HCT116 (cell line): ENCODE data around the gene ZFYVE27. TPM values are rescaled to one million over a fixed set of nuclear protein-coding genes. Genes with fewer than 3 reads are reported as not detected.

Experiments
- ATAC-seq: fragments of 200-7000 bp; cut with Tn5 transposase; 2 replicates; pipeline ENCODE4 v1.9.1; 2020; ENCODE audit warnings: mild to moderate bottlenecking, moderate library complexity
- BruUV-seq: library from RNA; stranded (reverse); fragments of 400-500 nt; replicated peaks from 2 replicates; lab custom pipeline; 2021; lab: Mats Ljungman, UMichigan
- CTCF ChIA-PET: fragments of 300-600 bp; sonication (Branson Sonifier 250); formaldehyde crosslinking; loops from one replicate; lab custom pipeline; 2021; ENCODE audit warnings: antibody characterized with exemption; lab: Charles Lee
- POLR2A ChIA-PET: fragments of 300-600, 350-600 bp; sonication (Branson Sonifier 250); formaldehyde crosslinking; loops from one replicate; lab custom pipeline; 2021; ENCODE audit warnings: antibody characterized with exemption; lab: Charles Lee
- RAD21 ChIA-PET, 2 experiments: fragments of 300-600 bp; sonication (Branson Sonifier 250); formaldehyde crosslinking; loops; one replicate each; lab custom pipeline; 2023; ENCODE audit warnings: low total read pairs in 2 of 2; ENCODE audit not compliant: uncharacterized antibody in 2 of 2, unreplicated experiment in 2 of 2, low non-redundant PET in 1 of 2; lab: Charles Lee
- DNase-seq: peaks from one replicate; pipeline ENCODE4 v3.0.0-alpha.2; 2010; ENCODE audit warnings: low read depth, low spot score
- H2AFZ ChIP-seq: fragments of 200-600 bp; shearing (Covaris generic), sonication (generic); 2 replicates; pipeline ENCODE4 v1.6.1; 2017; ENCODE audit warnings: low read depth, mixed run types, mixed read lengths, antibody characterized with exemption, low read length; ENCODE audit not compliant: poor library complexity, severe bottlenecking
- H3K27ac ChIP-seq: 2 replicates; pipeline ENCODE4 v1.5.1; 2012; ENCODE audit warnings: low read depth, low read length
- H3K27me3 ChIP-seq: fragments of 200-600 bp; sonication (generic); 2 replicates; pipeline ENCODE4 v1.6.1; 2016; ENCODE audit warnings: mixed run types, low read length, mixed read lengths; ENCODE audit not compliant: insufficient read depth
- H3K36me3 ChIP-seq, 2 experiments: fragments of 200-500 bp in 1 of 2; fragments of 200-600 bp in 1 of 2; sonication (Bioruptor generic) in 1 of 2; sonication (generic) in 1 of 2; 2 replicates each; pipeline versions ENCODE4 v1.5.1 to v1.6.1; 2014 to 2016; ENCODE audit warnings: low read length in 2 of 2, inconsistent platforms in 1 of 2, mixed read lengths in 1 of 2, mixed run types in 1 of 2; ENCODE audit not compliant: insufficient read depth in 2 of 2, control insufficient read depth in 1 of 2
- H3K4me1 ChIP-seq, 2 experiments: fragments of 200-600 bp in 1 of 2; sonication (generic) in 1 of 2; 2 replicates each; pipeline versions ENCODE4 v1.5.1 to v1.6.1; 2012 to 2017; ENCODE audit warnings: low read length in 2 of 2, inconsistent platforms in 1 of 2, mild to moderate bottlenecking in 1 of 2, mixed read lengths in 1 of 2, mixed run types in 1 of 2, moderate library complexity in 1 of 2; ENCODE audit not compliant: insufficient read depth in 2 of 2, control insufficient read depth in 1 of 2
- H3K4me2 ChIP-seq: fragments of 200-600 bp; sonication (generic); 2 replicates; pipeline ENCODE4 v1.6.1; 2017; ENCODE audit warnings: mixed run types, low read length, mixed read lengths
- H3K4me3 ChIP-seq, 2 experiments: fragments of 200-600 bp in 1 of 2; sonication (generic) in 1 of 2; replicated peaks in 1 of 2; 2 replicates each; pipeline ENCODE4 v1.5.1; 2011 to 2016; ENCODE audit warnings: low read length in 2 of 2, control low read depth in 1 of 2, low read depth in 1 of 2, mild to moderate bottlenecking in 1 of 2, mixed read lengths in 1 of 2, mixed run types in 1 of 2
- H3K79me2 ChIP-seq: fragments of 200-600 bp; sonication (generic); 2 replicates; pipeline ENCODE4 v1.6.1; 2017; ENCODE audit warnings: mild to moderate bottlenecking, mixed run types, low read length, moderate library complexity, mixed read lengths; ENCODE audit not compliant: insufficient read depth
- H3K9ac ChIP-seq: fragments of 200-600 bp; sonication (generic); 2 replicates; pipeline ENCODE4 v1.6.1; 2016; ENCODE audit warnings: low read length, mixed read lengths
- H3K9me2 ChIP-seq: fragments of 200-600 bp; sonication (generic), shearing (Covaris generic); 2 replicates; pipeline ENCODE4 v1.6.1; 2017; ENCODE audit warnings: mixed run types, mild to moderate bottlenecking, moderate library complexity; ENCODE audit not compliant: insufficient read depth
- H3K9me3 ChIP-seq, 2 experiments: fragments of 200-500 bp in 1 of 2; fragments of 200-600 bp in 1 of 2; sonication (Bioruptor generic) in 1 of 2; sonication (generic) in 1 of 2; 2 replicates each; pipeline ENCODE4 v1.6.1; 2014 to 2017; ENCODE audit warnings: low read length in 2 of 2, mixed read lengths in 2 of 2, inconsistent platforms in 1 of 2, low read depth in 1 of 2, mild to moderate bottlenecking in 1 of 2, mixed run types in 1 of 2, moderate library complexity in 1 of 2; ENCODE audit not compliant: control insufficient read depth in 1 of 2, insufficient read depth in 1 of 2
- H4K20me1 ChIP-seq: fragments of 200-600 bp; sonication (generic), shearing (Covaris generic); 2 replicates; pipeline ENCODE4 v1.6.1; 2017; ENCODE audit warnings: mixed run types, mild to moderate bottlenecking, moderate library complexity; ENCODE audit not compliant: insufficient read depth
- CEBPB ChIP-seq: IDR thresholded peaks from 2 replicates; pipeline ENCODE4 v1.6.1; 2012; ENCODE audit warnings: low read depth
- EGR1 ChIP-seq: IDR thresholded peaks from 2 replicates; pipeline ENCODE4 v1.6.1; 2012; ENCODE audit warnings: low read depth
- ELF1 ChIP-seq: IDR thresholded peaks from 2 replicates; pipeline ENCODE4 v1.6.1; 2012; ENCODE audit warnings: low read depth, borderline replicate concordance
- EZH2 ChIP-seq: fragments of 200-600 bp; sonication (generic); IDR thresholded peaks from 2 replicates; pipeline ENCODE4 v1.6.1; 2017; ENCODE audit warnings: antibody characterized with exemption, mixed run types
- FOSL1 ChIP-seq: IDR thresholded peaks from 2 replicates; pipeline ENCODE4 v1.6.1; 2012; ENCODE audit warnings: low read depth
- JUND ChIP-seq: IDR thresholded peaks from 2 replicates; pipeline ENCODE4 v1.6.1; 2012
- POLR2A ChIP-seq: IDR thresholded peaks from 2 replicates; pipeline ENCODE4 v1.7.0; 2011; ENCODE audit warnings: borderline replicate concordance; ENCODE audit not compliant: insufficient read depth, insufficient read length; ENCODE audit errors: extremely low read depth
- SP1 ChIP-seq: IDR thresholded peaks from 2 replicates; pipeline ENCODE4 v1.6.1; 2012; ENCODE audit warnings: low read depth
- SRF ChIP-seq: IDR thresholded peaks from 2 replicates; pipeline ENCODE4 v1.6.1; 2012; ENCODE audit warnings: low read depth
- TCF7L2 ChIP-seq: IDR thresholded peaks from 2 replicates; pipeline ENCODE4 v1.7.0; 2011; ENCODE audit warnings: borderline replicate concordance, inconsistent platforms; ENCODE audit not compliant: insufficient read depth, insufficient read length; ENCODE audit errors: extremely low read depth
- YY1 ChIP-seq: IDR thresholded peaks from 2 replicates; pipeline ENCODE4 v1.6.1; 2011; ENCODE audit warnings: low read length, low read depth, moderate library complexity, mild to moderate bottlenecking; ENCODE audit not compliant: insufficient replicate concordance; ENCODE audit errors: extremely low read depth
- ZFX ChIP-seq: fragments of 450-650 bp; IDR thresholded peaks from 2 replicates; pipeline ENCODE4 v1.6.1; 2017
- ZNF274 ChIP-seq: fragments of 200-500 bp; sonication (Bioruptor generic); IDR thresholded peaks from 2 replicates; pipeline ENCODE4 v1.6.1; 2014; ENCODE audit warnings: mild to moderate bottlenecking, low read depth, low read length, inconsistent platforms
- intact Hi-C: fragments of 100-400 bp; cut with micrococcal nuclease; formaldehyde crosslinking; loops from 2 replicates; pipeline ENCODE4 v1.10.0; 2022
- total RNA-seq: library from RNA; stranded (reverse); gene quantifications from one replicate; pipeline ENCODE4 v1.2.1, GENCODE V29; 2021; ENCODE audit not compliant: unreplicated experiment
- TF ChIP-seq, protein P1 (sequence below): IDR thresholded peaks from 2 replicates; pipeline ENCODE4 v1.6.1; 2012
- TF ChIP-seq, protein P2 (sequence below): IDR thresholded peaks from 2 replicates; pipeline ENCODE4 v1.6.1; 2012; ENCODE audit warnings: low read depth

ZFYVE27 gene
- total RNA-seq, 1 experiment from 2014 or later: 28.4 TPM

DNA sequence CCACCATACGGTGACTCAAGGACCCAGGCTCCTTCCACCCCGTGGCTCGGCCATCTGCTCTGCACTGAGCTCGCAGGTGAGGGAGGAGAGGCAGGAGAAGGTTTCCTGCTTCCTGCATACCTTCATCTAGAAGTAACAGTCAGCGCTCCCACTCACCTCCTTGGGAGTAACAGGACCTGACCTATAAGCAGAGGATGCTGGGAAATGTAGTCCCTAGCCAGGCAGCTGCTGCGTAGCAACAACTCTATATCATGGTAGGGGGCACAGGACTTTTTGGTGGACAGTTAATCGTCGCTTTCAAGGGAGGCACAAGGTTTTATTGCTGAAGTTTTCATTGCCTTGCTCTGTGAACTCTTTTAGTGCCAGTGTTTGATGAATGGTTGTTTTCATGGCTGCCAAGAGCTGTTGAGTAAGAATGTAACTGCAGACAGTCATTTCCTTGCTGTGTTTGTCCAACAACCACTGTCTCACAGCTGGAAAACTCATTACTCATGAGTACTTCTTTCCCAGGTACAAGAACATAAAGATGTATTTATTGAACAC, 10.2 kb upstream of the ZFYVE27 start:
- Histone ChIP-seq H3K27ac (no peak overlapping the region), H2AFZ (no peak overlapping the region), H3K4me1 (peaks cover 0 to 11% of the 10 kb centered on the region in 2 experiments; a peak in 2 of 4 replicates), H3K27me3 (no peaks in the 10 kb centered on the region), H3K36me3 (no peaks in the 10 kb centered on the region), H3K9ac (no peak overlapping the region), H3K4me3 (no peak overlapping the region), H3K4me2 (no peak overlapping the region), H3K79me2 (no peaks in the 10 kb centered on the region), H3K9me3 (no peaks in the 10 kb centered on the region), H3K9me2 (no peaks in the 10 kb centered on the region), H4K20me1 (no peaks in the 10 kb centered on the region)
- no TSS peak for BruUV-seq
- DNase-seq (no peak), ATAC-seq (peak; percentile 63)
- intact Hi-C loops: no loop called here
- ChIA-PET POLR2A (no interaction called here), CTCF (interaction anchor here (0.9 to 3.2 kb wide), 3 partner anchors 17 to 50 kb away, joined by 3 to 18 read pairs (median 6); no protein-coding TSS in a partner anchor)
- no peak for TF ChIP-seq SP1
- no peak for TF ChIP-seq EZH2
- TF ChIP-seq, protein P1, sequence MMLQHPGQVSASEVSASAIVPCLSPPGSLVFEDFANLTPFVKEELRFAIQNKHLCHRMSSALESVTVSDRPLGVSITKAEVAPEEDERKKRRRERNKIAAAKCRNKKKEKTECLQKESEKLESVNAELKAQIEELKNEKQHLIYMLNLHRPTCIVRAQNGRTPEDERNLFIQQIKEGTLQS: no peak
- no peak for TF ChIP-seq ZFX
- TF ChIP-seq FOSL1: no peak
- TF ChIP-seq JUND: no peak
- no peak for TF ChIP-seq CEBPB
- TF ChIP-seq, protein P2, sequence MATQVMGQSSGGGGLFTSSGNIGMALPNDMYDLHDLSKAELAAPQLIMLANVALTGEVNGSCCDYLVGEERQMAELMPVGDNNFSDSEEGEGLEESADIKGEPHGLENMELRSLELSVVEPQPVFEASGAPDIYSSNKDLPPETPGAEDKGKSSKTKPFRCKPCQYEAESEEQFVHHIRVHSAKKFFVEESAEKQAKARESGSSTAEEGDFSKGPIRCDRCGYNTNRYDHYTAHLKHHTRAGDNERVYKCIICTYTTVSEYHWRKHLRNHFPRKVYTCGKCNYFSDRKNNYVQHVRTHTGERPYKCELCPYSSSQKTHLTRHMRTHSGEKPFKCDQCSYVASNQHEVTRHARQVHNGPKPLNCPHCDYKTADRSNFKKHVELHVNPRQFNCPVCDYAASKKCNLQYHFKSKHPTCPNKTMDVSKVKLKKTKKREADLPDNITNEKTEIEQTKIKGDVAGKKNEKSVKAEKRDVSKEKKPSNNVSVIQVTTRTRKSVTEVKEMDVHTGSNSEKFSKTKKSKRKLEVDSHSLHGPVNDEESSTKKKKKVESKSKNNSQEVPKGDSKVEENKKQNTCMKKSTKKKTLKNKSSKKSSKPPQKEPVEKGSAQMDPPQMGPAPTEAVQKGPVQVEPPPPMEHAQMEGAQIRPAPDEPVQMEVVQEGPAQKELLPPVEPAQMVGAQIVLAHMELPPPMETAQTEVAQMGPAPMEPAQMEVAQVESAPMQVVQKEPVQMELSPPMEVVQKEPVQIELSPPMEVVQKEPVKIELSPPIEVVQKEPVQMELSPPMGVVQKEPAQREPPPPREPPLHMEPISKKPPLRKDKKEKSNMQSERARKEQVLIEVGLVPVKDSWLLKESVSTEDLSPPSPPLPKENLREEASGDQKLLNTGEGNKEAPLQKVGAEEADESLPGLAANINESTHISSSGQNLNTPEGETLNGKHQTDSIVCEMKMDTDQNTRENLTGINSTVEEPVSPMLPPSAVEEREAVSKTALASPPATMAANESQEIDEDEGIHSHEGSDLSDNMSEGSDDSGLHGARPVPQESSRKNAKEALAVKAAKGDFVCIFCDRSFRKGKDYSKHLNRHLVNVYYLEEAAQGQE: no peak
- no peak for TF ChIP-seq ZNF274
- no peak for TF ChIP-seq POLR2A
- no peak for TF ChIP-seq SRF
- TF ChIP-seq ELF1: no peak
- no peak for TF ChIP-seq TCF7L2
- no peak for TF ChIP-seq YY1
- no peak for TF ChIP-seq EGR1
- TF ChIP-seq, all 23 proteins: peak for 0
- RAD21 ChIA-PET: no interaction called here
